Endothelial cell of umbilical vein (primary cell): ENCODE measurements around the gene ATP6V1F. TPM values are rescaled to one million over a fixed set of nuclear protein-coding genes. Genes with fewer than 3 reads are reported as not detected.

Experiments used
- BruUV-seq: library from RNA; stranded (reverse); fragments of 400-500 nt; replicated peaks from 2 replicates; lab custom pipeline; 2021; lab: Mats Ljungman, UMichigan
- CTCF ChIA-PET: fragments of 300-600, 350-600 bp; sonication (Branson Sonifier 250); formaldehyde crosslinking; loops from one replicate; lab custom pipeline; 2021; ENCODE audit warnings: antibody characterized with exemption, inconsistent platforms; lab: Charles Lee
- POLR2A ChIA-PET: fragments of 300-600, 350-600 bp; sonication (Branson Sonifier 250); formaldehyde crosslinking; loops from one replicate; lab custom pipeline; 2021; ENCODE audit warnings: antibody characterized with exemption, inconsistent platforms; lab: Charles Lee
- DNase-seq: peaks from one replicate; pipeline ENCODE4 v3.0.0-alpha.2; 2011; ENCODE audit warnings: low read depth, low spot score
- FAIRE-seq: peaks from 2 replicates; lab custom pipeline; 2011; peaks lifted over from hg19 to GRCh38; lab: Jason Lieb, UNC
- H2AFZ ChIP-seq: 2 replicates; pipeline ENCODE4 v1.6.0; 2012; ENCODE audit warnings: low read depth, low read length, control low read depth, inconsistent platforms
- H3K27ac ChIP-seq: 2 replicates; pipeline ENCODE4 v1.5.1; 2011; ENCODE audit warnings: low read depth, mild to moderate bottlenecking, control low read depth, low read length, moderate library complexity; ENCODE audit not compliant: insufficient read depth
- H3K27me3 ChIP-seq, 2 experiments: 2 replicates each; pipeline versions ENCODE4 v1.6.0 to v1.6.1; 2011; ENCODE audit warnings: low read length in 2 of 2, mixed read lengths in 1 of 2; ENCODE audit not compliant: control insufficient read depth in 2 of 2, insufficient read depth in 2 of 2
- H3K36me3 ChIP-seq, 2 experiments: 2 replicates in 1 of 2; 3 replicates in 1 of 2; pipeline ENCODE4 v1.5.1; 2011; ENCODE audit warnings: low read length in 2 of 2, mild to moderate bottlenecking in 1 of 2, moderate library complexity in 1 of 2; ENCODE audit not compliant: control insufficient read depth in 2 of 2, insufficient read depth in 2 of 2; ENCODE audit errors: extremely low read depth in 1 of 2
- H3K4me1 ChIP-seq: 3 replicates; pipeline ENCODE4 v1.5.1; 2011; ENCODE audit warnings: mild to moderate bottlenecking, low read length; ENCODE audit not compliant: control insufficient read depth, insufficient read depth; ENCODE audit errors: extremely low read depth
- H3K4me2 ChIP-seq: 2 replicates; pipeline ENCODE4 v1.6.1; 2011; ENCODE audit warnings: low read length, control low read depth, mixed read lengths; ENCODE audit not compliant: insufficient read depth
- H3K4me3 ChIP-seq, 3 experiments: fragments of 200-600 bp in 1 of 3; sonication (generic), shearing (Covaris generic) in 1 of 3; replicated peaks in 1 of 3; 2 replicates each; pipeline ENCODE4 v1.5.1; 2011 to 2016; ENCODE audit warnings: control low read depth in 3 of 3, low read length in 3 of 3, mild to moderate bottlenecking in 2 of 3, inconsistent platforms in 1 of 3, low read depth in 1 of 3, moderate library complexity in 1 of 3; ENCODE audit not compliant: insufficient read depth in 1 of 3
- H3K79me2 ChIP-seq: 2 replicates; pipeline ENCODE4 v1.6.0; 2012; ENCODE audit warnings: low read length, inconsistent platforms; ENCODE audit not compliant: control insufficient read depth, insufficient read depth
- H3K9ac ChIP-seq: replicated peaks from 2 replicates; pipeline ENCODE3; 2011; ENCODE audit warnings: low read length, control low read depth; ENCODE audit not compliant: insufficient read depth; ENCODE audit errors: extremely low read depth
- H3K9me1 ChIP-seq: replicated peaks from 3 replicates; pipeline ENCODE4 v1.6.0; 2011; ENCODE audit warnings: mild to moderate bottlenecking, low read length; ENCODE audit not compliant: control insufficient read depth, insufficient read depth; ENCODE audit errors: extremely low read depth
- H3K9me3 ChIP-seq: replicated peaks from 2 replicates; pipeline ENCODE4 v1.5.1; 2012; ENCODE audit warnings: low read length, inconsistent platforms; ENCODE audit not compliant: control insufficient read depth, insufficient read depth
- H4K20me1 ChIP-seq: replicated peaks from 2 replicates; pipeline ENCODE3; 2011; ENCODE audit warnings: mild to moderate bottlenecking, low read length; ENCODE audit not compliant: control insufficient read depth, insufficient read depth; ENCODE audit errors: extremely low read depth
- CTCF ChIP-seq, 2 donors: IDR thresholded peaks; 1 replicate in 1 of 2; 2 replicates in 1 of 2; pipeline ENCODE4 v1.5.1; 2011; ENCODE audit warnings: low read length in 2 of 2, mild to moderate bottlenecking in 2 of 2, moderate library complexity in 2 of 2, control low read depth in 1 of 2, inconsistent platforms in 1 of 2, low read depth in 1 of 2; ENCODE audit not compliant: insufficient read depth in 1 of 2; ENCODE audit errors: extremely low read depth in 1 of 2
- EZH2 ChIP-seq: IDR thresholded peaks from 2 replicates; pipeline ENCODE4 v1.6.1; 2012; ENCODE audit warnings: borderline replicate concordance, low read depth, mild to moderate bottlenecking, moderate library complexity, low read length, inconsistent platforms; ENCODE audit not compliant: severe bottlenecking
- FOS ChIP-seq: IDR thresholded peaks from 2 replicates; pipeline ENCODE4 v1.6.1; 2011; ENCODE audit warnings: mild to moderate bottlenecking, low read length, moderate library complexity, borderline replicate concordance; ENCODE audit not compliant: insufficient read depth
- GATA2 ChIP-seq: IDR thresholded peaks from 2 replicates; pipeline ENCODE4 v1.7.0; 2011; ENCODE audit warnings: low read depth, mild to moderate bottlenecking, moderate library complexity, mixed read lengths, low read length; ENCODE audit not compliant: insufficient read length, insufficient read depth
- JUN ChIP-seq: IDR thresholded peaks from 2 replicates; pipeline ENCODE4 v1.6.1; 2011; ENCODE audit warnings: borderline replicate concordance, low read depth; ENCODE audit not compliant: insufficient read length, insufficient read depth
- MAX ChIP-seq: IDR thresholded peaks from 2 replicates; pipeline ENCODE4 v1.6.1; 2011; ENCODE audit not compliant: insufficient read depth, insufficient read length
- MYC ChIP-seq: IDR thresholded peaks from one replicate; pipeline ENCODE4 v1.6.1; 2011; ENCODE audit warnings: mild to moderate bottlenecking, low read depth, low read length
- POLR2A ChIP-seq: IDR thresholded peaks from 2 replicates; pipeline ENCODE4 v1.6.1; 2012; ENCODE audit warnings: low read depth, mild to moderate bottlenecking, control low read depth, low read length
- POLR2AphosphoS5 ChIP-seq: IDR thresholded peaks from 2 replicates; pipeline ENCODE4 v1.6.1; 2012; ENCODE audit warnings: low read depth, mild to moderate bottlenecking, control low read depth, low read length, moderate library complexity; ENCODE audit not compliant: insufficient read depth
- dilution Hi-C: fragments of 300-500 bp; cut with MboI; formaldehyde crosslinking; loops from one replicate; pipeline ENCODE4 v1.15.0; 2019; ENCODE audit warnings: low sequenced_read_pairs; ENCODE audit not compliant: extremely low pct_ligation_motif_present
- intact Hi-C: fragments of 100-400 bp; cut with micrococcal nuclease; formaldehyde crosslinking; loops from one replicate; pipeline ENCODE4 v1.10.0; 2022
- polyA plus RNA-seq, 4 experiments: library from polyadenylated mRNA; depleted of rRNA in 3 of 4; stranded (reverse) in 3 of 4; unstranded in 1 of 4; fragments of >200 nt; gene quantifications; 2 replicates each; pipeline versions ENCODE4 v1.2.1 to v1.2.3, GENCODE V29; 2011 to 2012; ENCODE audit warnings: missing spikeins in 1 of 4
- total RNA-seq: library from RNA; stranded (reverse); gene quantifications from 2 replicates; pipeline ENCODE4 v1.2.3, GENCODE V29; 2021

Gene ATP6V1F
- total and polyA plus RNA-seq, 2 donors (not counting 3 experiments of a cell fraction or from before 2014, with no cell fraction given), result 156 to 360 TPM

GRCh38 chr7:128913870-128914565 lies 51.4 kb downstream of the ATP6V1F start:
- H3K27ac ChIP-seq, result no peak overlapping the region
- CTCF ChIA-PET, result no interaction called here
- no peak overlapping the region for H3K9ac ChIP-seq
- H2AFZ ChIP-seq, result no peak overlapping the region
- POLR2A ChIA-PET, result no interaction called here
- no TSS peak for BruUV-seq
- intact Hi-C loops (no loop called here), dilution Hi-C loops (no loop called here)
- peaks cover 48 to 62% of the 10 kb centered on the region in 2 experiments for H3K27me3 ChIP-seq
- peaks cover 5% of the 10 kb centered on the region for H3K4me1 ChIP-seq
- no peaks in the 10 kb centered on the region for H3K9me3 ChIP-seq
- DNase-seq (no peak), FAIRE-seq (no peak)
- no peaks in the 10 kb centered on the region for H3K36me3 ChIP-seq
- TF ChIP-seq GATA2, result no peak
- no peaks in the 10 kb centered on the region for H3K79me2 ChIP-seq
- no peaks in the 10 kb centered on the region for H3K9me1 ChIP-seq
- no peak overlapping the region for H3K4me2 ChIP-seq
- no peaks in the 10 kb centered on the region for H4K20me1 ChIP-seq
- H3K4me3 ChIP-seq, result no peak overlapping the region

- Histone ChIP-seq H4K20me1 (no peaks in the 10 kb centered on the region), H3K36me3 (no peaks in the 10 kb centered on the region), H2AFZ (no peak overlapping the region), H3K9ac (no peak overlapping the region), H3K4me3 (no peak overlapping the region), H3K79me2 (no peaks in the 10 kb centered on the region), H3K4me1 (peaks cover 5% of the 10 kb centered on the region), H3K9me3 (no peaks in the 10 kb centered on the region), H3K4me2 (no peak overlapping the region), H3K9me1 (no peaks in the 10 kb centered on the region), H3K27ac (no peak overlapping the region), H3K27me3 (peaks cover 47 to 55% of the 10 kb centered on the region in 2 experiments)
- BruUV-seq, result no TSS peak
- FAIRE-seq (no peak), DNase-seq (no peak)
- intact Hi-C loops (no loop called here), dilution Hi-C loops (no loop called here)
- TF ChIP-seq JUN (no peak), MYC (no peak), EZH2 (no peak), FOS (no peak), POLR2AphosphoS5 (no peak), CTCF (IDR thresholded peaks at IDR 0.05; ENCODE audit: extremely low read depth in 1 of 2, insufficient read depth in 1 of 2, low read depth in 1 of 2, low read length in 2 of 2) (no peak), GATA2 (no peak), POLR2A (no peak), MAX (no peak)
- ChIA-PET CTCF (no interaction called here), POLR2A (no interaction called here)
These were observed 52.0 kb downstream of the ATP6V1F start for GRCh38 chr7:128914566-128915151.
